ENCODE data around the gene DCAF6.
"Not testable (repeated sequence)": the region's sequence is repeated elsewhere in the genome, so short reads cannot be mapped to it uniquely, and the experiment has no call there.

Gene DCAF6, protein sequence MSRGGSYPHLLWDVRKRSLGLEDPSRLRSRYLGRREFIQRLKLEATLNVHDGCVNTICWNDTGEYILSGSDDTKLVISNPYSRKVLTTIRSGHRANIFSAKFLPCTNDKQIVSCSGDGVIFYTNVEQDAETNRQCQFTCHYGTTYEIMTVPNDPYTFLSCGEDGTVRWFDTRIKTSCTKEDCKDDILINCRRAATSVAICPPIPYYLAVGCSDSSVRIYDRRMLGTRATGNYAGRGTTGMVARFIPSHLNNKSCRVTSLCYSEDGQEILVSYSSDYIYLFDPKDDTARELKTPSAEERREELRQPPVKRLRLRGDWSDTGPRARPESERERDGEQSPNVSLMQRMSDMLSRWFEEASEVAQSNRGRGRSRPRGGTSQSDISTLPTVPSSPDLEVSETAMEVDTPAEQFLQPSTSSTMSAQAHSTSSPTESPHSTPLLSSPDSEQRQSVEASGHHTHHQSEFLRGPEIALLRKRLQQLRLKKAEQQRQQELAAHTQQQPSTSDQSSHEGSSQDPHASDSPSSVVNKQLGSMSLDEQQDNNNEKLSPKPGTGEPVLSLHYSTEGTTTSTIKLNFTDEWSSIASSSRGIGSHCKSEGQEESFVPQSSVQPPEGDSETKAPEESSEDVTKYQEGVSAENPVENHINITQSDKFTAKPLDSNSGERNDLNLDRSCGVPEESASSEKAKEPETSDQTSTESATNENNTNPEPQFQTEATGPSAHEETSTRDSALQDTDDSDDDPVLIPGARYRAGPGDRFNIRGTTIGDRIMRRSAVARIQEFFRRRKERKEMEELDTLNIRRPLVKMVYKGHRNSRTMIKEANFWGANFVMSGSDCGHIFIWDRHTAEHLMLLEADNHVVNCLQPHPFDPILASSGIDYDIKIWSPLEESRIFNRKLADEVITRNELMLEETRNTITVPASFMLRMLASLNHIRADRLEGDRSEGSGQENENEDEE

DNA sequence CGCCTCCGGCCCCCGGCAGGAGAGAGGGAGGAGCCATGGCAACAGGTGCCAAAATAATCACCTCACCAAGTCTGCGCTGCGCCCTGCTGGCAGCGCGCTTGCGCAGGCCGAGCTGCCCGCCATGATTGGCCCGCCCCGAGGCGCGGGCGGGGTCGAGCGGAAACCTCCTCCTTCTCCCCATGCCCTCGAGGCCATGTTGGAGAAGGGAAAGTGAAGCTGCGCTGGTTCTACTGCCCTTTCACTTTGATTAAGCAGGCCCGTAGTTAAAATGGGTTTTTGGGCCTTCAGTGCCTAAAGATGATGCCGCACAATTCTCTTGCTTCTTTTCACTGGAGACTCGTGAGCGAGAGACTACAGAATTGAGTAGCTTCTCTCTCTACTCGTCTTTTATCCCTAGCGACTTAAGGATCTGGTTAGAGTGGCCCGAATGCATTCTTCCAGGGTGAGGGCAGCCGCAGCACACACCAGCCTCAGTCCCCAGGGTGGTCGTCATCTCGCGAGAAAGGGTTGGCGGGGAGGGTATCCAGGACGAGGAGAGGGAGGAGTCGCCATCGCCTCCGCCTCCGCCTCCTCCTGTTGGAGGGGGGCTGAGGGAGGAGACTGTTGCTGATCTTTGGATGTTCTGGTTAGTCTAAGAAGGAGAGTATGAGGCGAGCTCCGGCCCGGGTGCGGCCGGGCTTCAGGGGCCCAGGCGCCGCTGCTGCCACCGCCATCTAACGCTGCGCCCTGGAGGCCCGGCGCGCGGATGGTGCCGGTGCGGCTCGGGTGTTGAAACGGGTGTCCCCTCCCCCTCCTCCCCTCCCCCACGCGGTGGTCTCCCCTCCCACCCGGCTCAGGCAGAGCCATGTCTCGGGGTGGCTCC lies at the start of gene DCAF6:
Gene DCAF6 (plus strand): TSS at position 616 of the 862 bp plus-strand sequence. CDS start 229 bp downstream, at position 845.
- peak; percentile 96 for DNase-seq (ENCODE audit: low read depth)

DNA sequence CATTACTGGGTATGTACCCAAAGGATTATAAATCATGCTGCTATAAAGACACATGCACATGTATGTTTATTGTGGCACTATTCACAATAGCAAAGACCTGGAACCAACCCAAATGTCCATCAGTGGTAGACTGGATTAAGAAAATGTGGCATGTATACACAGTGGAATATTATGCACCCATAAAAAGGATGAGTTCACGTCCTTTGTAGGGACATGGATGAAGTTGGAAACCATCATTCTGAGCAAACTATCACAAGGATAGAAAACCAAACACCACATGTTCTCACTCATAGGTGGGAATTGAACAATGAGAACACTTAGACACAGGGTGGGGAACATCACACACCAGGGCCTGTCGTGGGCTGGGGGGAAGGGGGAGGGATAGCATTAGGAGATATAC lies 49.3 kb upstream of the DCAF6 start:
- not testable (repeated sequence) for DNase-seq (ENCODE audit: low read depth)

DNA sequence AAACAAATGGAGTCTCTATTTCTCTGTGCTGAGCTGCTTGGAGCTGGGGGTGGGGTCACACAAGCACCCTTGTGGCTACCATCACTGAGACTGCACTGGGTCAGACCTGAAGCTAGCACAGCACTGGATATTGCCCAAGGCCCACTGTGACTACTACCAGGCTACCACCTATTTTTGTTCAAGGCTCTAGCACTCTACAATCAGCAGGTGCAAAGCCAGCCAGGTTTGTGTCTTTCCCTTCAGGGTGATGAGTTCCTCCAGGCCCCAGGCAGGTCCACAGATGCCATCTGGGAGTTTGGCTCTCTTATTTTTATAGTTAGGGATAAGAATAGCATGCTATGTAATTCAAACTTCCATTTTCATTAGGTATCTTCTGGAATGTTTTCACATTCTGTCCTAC lies 46.1 kb upstream of the DCAF6 start:
- DNase-seq (ENCODE audit: low read depth) = no peak

DNA sequence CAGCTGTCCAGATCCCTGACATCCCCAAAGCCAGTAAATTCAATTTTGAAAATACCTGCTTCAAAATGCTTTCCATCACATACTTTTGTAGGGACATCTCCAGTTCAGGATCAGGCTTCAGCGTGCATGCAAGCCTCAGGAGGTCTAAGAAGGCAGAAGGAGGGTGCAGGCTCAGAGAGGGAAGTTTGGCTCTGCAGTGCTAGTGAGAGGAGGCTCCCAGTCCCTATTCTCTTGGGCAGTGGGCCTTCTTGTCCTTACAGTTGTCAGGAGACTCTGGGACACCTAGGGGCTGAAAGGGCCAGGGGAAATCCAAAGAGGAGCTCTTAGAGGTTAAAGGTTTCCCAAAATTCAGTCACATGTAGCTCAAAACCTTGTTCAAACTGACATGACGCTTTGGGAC lies 42.7 kb upstream of the DCAF6 start:
- no peak for DNase-seq (ENCODE audit: low read depth)

DNA sequence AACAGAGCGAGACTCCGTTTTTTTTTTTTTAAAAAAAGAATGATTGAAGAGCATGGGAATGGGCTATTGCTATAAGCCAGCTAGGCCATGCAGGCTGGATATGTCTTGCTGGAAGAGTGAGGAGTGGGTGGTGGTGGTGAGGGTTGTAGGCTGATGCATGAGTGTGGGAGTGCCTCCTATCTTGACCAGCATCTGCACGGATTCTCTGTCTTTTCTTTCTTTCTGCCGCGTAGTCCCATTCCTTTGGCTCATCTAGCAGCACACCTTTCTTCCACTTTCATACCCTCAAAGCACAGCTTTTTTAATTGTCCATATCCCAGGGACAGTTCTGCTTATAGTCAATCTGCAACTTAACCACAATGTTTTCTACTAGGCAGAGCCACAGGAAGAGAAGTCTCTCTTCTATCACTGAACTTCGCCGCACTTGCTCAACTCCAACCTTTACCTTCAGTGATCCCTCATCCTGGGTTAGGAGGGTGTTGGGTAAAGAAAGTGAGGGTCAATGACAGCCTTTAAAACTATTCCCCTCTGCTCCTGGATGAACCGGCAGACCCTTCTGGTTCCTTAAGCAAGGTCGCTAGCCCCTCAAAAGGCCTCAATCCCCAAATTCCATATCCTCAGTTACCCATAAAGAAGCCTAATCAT lies 37.8 kb upstream of the DCAF6 start:
- no peak for DNase-seq (ENCODE audit: low read depth)

DNA sequence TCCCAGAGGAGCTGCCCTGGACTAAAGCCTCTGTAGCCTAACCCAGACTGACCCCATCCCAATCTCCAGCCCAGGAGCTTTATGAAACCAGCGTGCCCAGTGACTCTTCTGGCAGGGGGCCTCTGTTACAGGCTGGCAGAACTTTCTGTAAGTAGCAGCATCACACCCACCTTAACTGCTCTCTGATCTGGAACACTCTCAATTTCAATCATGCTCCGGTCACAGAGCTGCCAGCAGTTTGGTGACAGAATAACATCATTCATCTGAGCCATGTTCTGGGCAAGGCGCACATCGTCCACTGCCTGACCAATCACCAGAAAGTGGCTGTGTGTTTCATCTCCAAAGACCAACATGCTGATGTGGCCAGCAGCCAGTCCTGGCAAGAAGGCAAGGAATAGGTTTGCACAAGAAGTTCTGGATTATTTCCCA lies 37.2 kb upstream of the DCAF6 start:
- DNase-seq (ENCODE audit: low read depth) = no peak

DNA sequence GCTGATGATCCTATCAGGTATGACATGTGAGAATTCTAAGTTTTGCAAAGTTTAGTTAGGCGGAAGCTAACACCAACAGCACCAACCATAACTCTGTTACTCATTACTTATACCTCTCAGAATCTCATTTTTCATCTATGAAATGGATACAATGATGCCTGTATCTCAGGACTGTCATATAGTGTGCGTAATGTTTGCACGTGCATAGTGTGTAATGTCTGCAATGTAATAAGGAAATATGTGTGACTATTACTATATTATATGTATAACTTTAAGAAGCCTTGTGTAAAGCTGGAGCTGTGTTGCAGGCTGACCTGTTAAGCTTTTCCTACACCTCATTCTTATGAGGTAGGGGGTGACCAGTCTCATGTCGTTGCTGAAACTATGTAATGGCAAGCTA lies 35.6 kb upstream of the DCAF6 start:
- DNase-seq (ENCODE audit: low read depth) = no peak

DNA sequence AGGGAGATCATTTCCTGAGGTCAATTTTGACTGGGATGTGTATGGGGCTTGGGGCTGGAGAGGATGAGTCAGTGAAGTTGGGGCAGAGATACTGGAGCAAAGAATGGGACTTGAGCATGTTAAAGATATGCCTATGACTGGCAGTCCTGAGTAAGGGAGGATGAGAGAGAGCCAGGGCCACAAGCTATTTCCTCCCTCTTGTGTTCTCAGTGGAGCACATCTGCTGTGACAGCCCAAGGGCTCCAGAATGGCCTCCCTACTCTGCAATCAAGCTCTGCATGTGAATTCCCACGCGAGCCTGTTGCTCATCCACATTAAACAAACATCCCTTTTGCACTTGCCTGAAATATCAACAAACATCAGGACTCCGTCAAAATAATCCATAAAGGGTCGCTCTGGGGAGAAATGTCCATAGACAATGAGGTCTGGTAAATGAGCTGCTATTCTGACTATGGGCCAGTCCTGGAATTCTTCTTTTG lies 31.8 kb upstream of the DCAF6 start:
- DNase-seq (ENCODE audit: low read depth) = no peak

DNA sequence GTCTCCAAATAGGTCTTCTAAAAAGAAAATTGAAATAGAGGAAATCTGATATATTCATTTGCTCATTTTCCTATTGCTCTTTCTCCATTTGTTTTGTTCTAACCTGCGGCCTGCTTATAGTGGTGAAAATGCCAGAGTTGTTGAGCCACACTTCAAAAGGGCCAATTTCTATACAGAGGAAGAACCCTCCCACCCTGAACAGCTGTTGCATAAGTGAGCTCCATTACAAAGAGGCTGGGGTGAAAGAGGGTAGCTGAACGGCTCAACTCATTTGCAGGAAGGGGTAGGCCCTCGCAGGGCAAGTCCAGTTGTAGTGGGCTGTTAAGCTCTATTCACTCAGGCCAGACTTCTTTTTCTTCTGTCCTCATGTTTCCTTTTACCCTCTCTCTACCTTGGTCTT lies 31.3 kb upstream of the DCAF6 start:
- no peak for DNase-seq (ENCODE audit: low read depth)

DNA sequence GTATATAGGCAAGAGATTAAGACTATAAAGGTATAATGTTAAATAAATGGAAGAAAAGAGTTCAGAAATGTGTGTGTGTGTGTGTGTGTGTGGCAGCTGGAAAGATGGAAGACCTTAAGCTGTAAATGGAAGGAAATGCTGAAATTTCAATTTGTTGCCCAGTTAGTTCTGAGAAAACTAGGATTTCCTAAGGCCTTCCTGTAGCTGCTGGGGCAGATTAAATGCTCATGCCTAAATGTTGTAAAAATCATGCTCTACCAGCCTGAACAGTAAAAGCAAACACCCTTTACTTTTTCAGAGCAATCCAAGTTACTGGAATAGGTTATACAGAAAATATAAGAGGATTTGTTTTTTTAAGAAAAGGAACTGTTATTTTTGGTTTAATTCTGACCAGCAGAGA lies 30.8 kb upstream of the DCAF6 start:
- DNase-seq (ENCODE audit: low read depth) = no peak

DNA sequence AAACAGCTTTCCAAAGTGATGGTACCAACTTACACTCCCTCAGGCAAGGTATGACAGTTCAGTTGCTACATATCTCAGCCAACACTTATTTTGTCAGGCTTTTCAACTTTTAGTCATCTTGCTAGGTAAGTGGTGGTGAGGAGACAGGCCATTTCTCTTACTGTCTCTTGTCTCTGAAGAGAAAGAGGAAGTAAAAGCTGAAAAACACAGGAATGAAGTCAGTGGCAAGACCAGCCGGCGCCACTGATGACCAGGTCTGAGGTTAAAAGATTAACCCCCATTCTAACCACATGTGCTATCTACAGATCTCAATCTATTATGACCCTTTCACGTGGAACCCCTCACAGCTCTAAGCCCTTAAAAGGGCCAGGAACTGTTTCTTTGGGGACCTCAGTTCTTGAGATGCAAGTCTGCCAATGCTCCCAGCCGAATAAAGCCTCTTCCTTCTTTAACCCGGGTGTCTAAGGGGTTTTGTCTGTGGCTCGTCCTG lies 26.7 kb upstream of the DCAF6 start:
- DNase-seq (ENCODE audit: low read depth) = no peak

DNA sequence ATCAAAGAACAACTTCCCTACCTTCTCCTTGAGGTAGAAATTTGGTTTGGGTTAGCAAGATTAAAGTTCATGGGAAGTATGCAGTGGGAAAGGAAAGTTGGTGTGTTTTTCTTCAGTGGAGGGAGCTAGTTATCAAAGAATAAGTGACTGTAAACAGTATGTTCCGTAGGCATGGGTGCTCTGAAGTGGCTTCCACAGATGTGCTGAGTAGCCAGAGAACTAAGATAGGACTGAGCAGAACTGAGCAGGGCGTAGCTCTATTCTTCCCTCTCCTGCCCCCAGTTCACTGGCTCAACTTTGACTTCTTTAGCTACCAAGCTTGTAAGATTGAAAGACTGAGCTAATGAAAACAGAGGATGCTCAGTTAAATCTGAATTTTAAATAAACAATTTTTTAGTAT lies 26.0 kb upstream of the DCAF6 start:
- DNase-seq (ENCODE audit: low read depth) = no peak

DNA sequence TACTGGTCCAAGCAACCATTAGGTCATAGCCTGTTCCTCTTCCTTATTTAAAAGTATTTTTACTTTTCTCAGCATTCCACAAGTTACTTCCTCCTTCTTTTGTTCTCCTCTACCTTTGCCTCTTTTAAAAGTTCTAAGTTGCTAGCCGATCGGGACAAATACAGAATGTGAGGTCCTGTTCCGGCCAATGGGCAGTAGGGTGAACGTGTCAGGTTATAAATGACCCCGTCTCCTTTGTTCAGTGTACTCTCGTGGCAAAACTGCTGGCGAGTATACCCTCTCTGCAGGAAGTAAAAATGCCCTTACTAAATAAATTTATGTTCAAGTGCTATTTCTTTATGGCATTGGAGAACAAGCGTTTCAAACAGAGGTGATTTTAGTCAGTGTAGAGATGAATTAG lies 25.1 kb upstream of the DCAF6 start:
- no peak for DNase-seq (ENCODE audit: low read depth)

DNA sequence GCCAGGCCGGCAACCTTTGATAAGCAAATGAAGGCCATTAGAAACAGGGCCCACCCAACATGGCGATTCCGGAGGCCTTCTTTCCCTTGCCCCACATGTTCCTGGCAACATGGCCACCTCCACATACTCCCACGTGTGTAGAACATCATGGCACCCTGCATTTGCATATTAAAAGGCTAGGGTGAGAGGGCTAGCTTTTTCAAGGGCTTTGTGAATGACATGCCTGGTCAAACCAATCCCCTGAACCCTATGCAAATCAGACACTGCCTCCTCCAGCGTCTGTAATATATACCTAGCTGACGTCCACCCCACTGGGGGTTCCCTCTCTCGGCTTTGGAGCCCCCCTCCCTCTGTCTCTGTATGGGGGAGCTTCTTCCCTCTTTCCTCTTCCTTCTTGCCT lies 24.2 kb upstream of the DCAF6 start:
- no peak for DNase-seq (ENCODE audit: low read depth)

DNA sequence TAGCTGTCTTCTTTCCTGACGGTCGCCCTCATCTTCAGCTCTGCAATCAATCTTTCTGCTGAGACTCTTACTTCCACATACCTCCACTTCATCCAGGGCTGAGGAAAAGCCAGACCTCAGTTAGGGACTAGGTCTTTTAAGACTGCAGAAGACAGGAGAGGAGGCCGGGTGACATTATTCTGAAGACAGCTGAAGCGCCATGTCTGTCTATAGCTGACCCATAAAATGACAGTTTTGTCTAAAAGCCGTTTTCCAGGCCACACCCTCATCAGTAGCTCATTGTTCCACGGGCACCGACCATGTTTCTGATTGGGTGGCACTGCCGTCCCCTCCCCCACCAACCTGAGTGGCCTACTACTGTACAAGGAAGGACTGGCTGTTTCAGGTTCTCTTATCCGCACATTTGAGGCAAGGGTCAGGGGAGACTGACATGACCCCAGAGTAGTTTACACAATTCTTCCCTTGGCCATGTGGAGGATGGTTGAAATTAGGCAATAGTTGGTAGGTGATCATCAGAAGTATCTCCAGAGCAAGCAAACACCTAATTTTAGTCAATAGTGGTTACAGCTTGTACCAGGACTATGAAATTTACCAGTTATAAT lies 22.5 kb upstream of the DCAF6 start, which contains the start of gene ADCY10:
Gene ADCY10 (minus strand): TSS at position 240 of the 602 bp plus-strand sequence. CDS start 8,994 bp downstream, outside the sequence.
- no peak for DNase-seq (ENCODE audit: low read depth)

DNA sequence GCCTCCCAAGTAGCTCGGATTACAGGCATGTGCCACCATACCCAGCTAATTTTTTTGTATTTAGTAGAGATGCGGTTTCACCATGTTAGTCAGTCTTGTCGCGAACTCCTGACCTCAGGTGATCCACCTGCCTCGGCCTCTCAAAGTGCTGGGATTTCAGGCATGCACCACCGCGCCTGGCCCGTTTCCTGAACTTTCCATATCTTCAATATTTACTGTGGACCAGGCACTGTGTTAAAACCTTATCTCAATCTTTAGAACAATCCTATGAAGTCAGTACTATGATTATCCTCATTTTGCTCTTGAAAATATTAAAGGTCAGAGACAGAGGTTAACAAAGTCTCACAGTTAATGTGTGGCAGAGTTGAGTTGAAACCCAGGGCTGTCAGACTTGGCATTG lies 20.9 kb upstream of the DCAF6 start:
- no peak for DNase-seq (ENCODE audit: low read depth)

DNA sequence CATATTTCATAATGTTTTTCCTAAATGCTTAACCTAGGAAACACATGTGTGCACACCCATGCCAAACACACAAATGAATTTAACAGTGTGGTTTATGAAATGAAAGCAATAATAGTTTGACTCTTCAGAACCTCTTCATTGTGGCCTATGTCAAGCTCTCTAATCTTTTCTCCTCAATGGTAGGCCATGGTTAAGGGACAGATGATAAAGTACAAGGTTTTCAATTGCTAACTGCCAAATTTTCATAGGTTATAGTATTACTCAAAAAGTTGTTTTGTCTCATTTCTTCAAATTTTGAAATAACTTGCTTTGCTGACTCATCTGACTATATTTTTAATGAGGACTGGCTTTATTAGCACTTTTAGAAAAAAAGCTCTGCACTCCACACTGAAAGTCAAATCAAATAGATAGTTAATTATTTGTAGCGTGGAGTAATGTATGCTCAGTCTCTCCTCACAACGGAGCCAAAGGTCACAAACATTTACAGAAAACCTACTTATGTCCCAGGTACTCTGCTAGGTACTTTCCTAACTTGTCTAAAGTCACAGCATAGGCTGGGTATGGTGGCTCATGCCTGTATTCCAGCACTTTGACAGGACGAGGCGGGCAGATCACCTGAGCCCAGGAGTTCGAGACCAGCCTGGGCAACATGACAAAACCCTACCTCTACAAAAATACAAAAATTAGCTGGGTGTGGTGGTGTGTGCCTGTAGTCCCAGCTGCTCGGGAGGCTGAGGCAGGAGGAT lies 19.5 kb upstream of the DCAF6 start:
- no peak for DNase-seq (ENCODE audit: low read depth)

DNA sequence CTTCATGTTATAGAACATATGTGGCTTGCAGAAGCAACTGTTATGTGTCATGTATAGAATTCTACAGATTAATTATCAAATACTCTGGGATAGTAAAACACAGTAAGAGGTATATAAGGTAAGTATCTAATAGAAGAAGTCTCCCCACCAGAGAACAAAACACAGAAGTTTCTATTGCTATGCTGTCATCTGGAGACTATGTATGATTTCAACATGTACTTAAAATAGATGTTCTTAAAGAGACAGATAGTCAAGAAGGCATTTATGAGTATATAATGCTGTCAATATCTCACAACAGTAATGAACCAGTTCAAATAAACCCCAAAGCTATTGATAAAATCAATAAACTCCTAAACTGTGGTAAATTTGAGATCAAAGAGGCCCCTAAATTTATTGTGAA lies 14.5 kb upstream of the DCAF6 start:
- no peak for DNase-seq (ENCODE audit: low read depth)

DNA sequence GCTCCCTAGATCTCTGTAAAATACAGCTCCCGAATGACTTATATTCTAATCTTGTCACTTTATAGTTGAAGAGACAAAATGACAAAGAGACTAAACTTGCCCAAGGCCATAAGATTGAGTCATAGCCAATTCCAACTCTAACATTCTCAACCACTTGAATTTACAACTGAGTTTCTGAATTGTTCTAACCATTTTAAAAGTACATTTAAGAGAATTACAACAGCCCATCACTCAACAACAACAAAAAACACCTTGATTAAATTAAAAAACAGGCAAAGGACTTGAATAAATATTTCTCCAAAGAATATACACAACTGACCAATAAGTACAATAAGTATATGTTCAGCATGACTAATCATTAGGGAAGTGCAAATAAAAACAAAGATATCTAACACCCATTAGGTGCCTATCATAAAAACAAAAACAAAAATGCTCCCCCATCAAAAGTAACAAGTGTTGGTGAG lies 13.8 kb upstream of the DCAF6 start:
- no peak for DNase-seq (ENCODE audit: low read depth)
